HG03139 (cell line): ENCODE measurements around the gene KIF26A.

Source experiments
- ATAC-seq: cut with Tn5 transposase; IDR thresholded peaks from one replicate; pipeline ENCODE4 v1.9.1; 2021; ENCODE audit not compliant: unreplicated experiment

KIF26A gene

GRCh38 chr14:104138098-104138717, at the start of gene KIF26A:
KIF26A (plus strand) TSS chr14:104138587; CDS start chr14:104138723, 136 bp downstream.
- ATAC-seq = no peak

DNA sequence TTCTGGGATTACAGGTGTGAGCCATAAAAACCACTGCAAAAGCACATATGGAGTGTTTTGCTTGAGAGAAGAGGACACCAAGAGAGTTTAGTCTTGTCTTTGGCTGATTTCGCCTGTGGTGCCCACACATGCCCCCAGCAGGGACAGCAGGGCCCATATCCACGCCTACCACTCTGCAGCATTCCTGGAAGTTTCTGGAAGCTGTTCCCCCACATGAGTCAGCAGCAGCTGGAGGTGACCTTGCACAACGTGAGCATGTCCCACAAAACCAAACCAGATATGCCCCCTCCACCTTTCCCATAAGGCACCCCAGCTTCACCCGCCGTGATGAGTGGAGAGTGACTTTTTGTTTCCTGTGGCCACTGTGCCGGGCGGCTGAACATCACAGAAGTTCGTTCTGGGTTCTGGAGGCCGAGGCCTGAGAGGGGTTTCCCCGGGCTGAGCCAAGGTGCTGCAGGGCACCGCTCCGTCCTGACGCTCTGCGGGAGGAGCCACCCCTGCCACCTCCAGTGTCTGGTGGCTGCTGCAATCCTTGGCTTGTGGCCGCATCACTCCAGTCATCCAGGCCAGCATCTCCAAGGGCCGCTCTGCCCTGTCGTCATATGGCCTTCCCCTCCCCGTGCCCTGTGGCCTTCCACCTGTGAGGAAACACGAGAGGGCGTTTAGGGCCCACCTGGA, 48.2 kb upstream of the KIF26A start:
- no peak for ATAC-seq

- no peak for ATAC-seq
Measured at GRCh38 chr14:104091061-104091926, 47.1 kb upstream of the KIF26A start.

DNA sequence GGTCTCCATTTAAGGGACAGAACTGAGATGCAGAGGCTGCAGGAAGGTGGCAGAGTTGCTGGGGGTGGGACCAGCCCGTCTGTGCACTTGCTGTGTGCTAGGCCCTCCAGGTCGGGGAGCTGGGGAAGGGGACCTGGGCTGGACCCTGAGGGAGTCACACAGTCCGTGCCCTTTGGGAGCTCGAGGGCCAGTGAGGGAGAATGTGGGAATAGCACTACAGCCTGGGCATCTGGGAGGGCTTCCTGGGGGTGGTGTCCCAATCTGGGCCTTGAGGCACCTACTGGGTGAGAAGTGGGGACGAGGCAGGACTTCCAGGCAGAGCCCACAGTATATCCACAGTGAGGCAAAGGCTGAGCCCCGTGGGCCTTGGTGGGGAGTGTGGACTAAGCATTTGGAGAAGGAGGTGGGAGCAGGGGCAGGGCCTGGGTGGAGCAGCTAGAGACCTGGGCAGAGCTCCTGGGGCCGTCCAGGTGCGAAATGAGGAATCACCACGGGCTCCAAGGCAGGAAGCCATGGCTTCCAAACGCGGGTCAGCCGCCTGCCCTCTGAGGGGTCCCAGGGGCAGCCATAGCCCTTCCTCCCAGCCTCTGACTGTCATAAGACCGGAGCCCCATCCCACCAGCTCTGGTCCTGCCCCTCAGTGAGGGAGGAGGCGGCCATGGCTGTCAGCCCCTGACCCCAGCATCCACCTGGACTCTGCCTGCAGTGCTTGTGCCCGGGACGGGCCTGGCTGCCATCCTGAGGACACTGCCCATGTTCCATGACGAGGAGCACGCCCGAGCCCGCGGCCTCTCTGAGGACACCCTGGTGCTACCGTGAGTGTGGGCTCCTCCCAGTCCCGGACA, 46.2 kb upstream of the KIF26A start:
- no peak for ATAC-seq

DNA sequence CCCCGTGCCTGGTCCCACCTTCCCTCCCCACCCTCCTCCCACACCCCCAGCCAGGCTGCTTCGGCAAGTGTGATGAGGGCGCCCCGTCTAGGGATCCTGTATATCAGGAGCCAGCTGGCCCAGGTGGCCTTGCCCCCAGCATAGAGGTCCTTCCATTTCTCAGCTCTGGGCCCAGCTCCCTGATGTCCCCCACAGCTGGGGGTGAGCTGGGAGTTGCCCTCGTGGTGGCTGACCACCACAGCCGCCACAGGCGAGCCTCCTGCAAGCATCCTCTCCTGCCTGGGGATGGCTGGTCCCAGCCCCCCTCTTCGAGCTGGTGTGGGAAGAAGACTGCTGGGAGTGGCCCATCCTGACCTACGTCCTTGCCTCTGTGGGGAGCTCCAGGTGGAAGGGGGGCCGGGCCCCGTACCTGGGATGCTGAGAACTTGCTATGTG, 45.4 kb upstream of the KIF26A start:
- ATAC-seq = no peak

DNA sequence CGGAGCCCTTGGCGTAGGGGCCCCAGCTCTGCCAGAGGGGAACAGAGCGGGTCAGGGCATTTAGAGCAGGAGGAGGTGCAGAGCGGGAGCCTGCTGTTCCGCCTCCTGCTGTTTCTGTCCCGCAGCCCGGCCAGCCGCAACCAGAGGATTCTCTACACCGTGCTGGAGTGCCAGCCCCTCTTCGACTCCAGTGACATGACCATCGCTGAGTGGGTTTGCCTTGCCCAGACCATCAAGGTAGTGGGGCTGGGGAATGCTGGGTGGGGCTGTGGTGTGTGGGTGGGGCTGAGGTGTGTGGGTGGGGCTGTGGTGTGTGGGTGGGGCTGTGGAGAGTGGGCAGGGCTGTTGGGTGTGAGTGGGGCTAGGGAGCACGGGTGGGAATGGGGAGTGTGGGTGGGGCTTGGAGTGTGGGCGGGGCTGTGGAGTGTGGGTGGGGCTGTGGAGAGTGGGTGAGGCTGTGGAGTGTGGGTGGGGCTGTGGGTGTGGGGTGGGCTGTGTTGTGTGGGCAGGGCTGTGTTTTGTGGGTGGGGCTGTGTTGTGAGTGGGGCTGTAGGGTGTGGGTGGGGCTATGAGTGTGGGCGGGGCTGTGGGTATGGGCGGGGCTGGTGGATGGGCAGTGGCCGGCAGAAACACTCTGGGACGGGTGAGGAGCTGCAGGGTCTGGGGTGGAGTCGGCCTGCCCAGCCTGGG, 44.9 kb upstream of the KIF26A start:
- ATAC-seq = no peak

DNA sequence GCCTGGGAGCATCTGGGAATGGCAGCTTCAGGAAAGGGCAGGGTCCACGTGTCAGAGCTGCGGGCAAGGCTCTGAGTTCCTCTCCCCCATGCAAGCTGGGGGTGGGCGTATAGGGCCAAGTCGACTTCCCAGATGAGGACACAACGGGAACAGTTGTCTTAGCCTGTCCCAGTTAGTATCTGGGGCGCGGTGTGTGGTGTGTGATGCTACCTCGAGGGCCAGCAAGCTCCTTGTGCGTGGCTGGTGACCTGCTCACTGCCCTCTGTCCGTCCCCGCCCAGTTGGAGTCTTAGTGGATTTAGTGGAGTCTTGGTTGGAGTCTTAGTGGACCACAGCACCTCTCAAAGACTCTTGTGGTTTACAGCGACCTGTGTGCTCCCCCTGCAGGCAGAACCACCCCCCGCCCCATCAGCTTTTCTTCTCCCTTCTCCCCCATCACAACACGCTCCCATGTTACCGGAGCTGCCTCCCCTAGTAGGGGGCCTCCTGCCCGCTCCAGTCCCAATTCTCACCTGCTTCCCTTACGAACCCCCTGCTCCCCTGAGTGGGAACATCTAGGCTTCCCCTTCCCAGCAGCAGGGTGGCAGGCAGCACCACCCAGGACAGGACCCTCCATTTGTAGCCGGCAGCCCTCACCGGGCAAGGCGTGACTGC, 44.2 kb upstream of the KIF26A start:
- ATAC-seq = no peak

- no peak for ATAC-seq
Measured at GRCh38 chr14:104094709-104095425, 43.5 kb upstream of the KIF26A start.

DNA sequence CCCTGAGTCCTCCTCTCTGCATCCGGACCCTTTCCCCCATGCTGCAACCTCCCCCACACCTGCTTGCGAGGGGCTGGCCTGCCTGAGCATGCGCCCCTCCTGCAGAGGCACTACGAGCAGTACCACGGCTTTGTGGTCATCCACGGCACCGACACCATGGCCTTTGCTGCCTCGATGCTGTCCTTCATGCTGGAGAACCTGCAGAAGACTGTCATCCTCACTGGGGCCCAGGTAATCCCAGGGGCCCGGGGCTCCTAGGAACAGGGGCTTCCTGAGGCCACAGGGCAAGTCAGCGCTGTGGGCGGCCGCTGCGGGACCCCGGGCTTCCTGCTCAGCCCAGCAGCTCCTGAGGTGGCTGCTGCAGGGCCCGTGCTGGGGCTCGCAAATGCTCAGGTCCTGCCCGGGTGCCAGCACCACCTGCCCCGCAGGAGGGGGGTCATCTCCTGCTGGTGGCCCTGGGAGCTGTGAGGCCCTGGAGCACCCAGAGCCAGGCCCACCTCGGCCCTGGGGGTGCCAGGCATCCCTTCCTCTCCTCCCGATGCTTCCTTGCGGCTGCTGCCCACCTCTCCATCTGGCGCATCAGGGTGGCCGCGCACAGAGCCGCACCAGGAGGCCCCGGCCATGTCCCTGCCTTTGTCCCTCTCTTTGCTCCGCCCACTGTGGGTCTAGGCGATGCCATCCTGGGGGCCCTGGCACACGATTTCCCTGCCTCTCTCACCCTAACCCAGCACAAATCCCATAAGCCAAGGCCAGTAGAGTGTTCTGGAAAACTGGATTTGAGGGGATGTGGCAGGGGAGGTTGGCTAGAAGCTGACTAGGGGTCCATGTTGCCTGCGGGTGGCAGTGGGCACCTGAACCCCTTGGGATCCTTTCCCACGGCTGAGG, 42.7 kb upstream of the KIF26A start:
- no peak for ATAC-seq

DNA sequence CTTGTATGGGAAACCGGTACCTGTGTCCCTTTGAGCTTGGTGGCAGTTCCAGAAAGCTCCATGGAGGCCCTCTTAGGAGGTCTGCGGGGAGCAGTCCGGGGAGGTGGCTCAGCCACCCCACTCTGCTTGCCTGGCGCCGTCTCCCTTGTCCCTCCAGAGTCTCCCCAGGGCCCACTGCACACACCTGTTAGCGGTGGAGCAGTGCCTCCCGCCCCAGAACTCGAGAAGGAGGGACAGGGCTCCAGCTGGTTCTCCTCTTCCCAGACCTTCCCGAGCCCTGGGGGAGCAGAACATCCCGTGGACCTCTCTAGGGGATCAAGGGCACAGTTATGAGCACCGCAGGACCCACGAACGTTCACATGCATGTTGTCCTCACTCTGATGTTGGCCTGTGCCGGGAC, 42.1 kb upstream of the KIF26A start:
- ATAC-seq = no peak

- ATAC-seq = no peak
Measured at GRCh38 chr14:104096751-104097700, 41.4 kb upstream of the KIF26A start.

- no peak for ATAC-seq
Measured at GRCh38 chr14:104098272-104099095, 39.9 kb upstream of the KIF26A start.

DNA sequence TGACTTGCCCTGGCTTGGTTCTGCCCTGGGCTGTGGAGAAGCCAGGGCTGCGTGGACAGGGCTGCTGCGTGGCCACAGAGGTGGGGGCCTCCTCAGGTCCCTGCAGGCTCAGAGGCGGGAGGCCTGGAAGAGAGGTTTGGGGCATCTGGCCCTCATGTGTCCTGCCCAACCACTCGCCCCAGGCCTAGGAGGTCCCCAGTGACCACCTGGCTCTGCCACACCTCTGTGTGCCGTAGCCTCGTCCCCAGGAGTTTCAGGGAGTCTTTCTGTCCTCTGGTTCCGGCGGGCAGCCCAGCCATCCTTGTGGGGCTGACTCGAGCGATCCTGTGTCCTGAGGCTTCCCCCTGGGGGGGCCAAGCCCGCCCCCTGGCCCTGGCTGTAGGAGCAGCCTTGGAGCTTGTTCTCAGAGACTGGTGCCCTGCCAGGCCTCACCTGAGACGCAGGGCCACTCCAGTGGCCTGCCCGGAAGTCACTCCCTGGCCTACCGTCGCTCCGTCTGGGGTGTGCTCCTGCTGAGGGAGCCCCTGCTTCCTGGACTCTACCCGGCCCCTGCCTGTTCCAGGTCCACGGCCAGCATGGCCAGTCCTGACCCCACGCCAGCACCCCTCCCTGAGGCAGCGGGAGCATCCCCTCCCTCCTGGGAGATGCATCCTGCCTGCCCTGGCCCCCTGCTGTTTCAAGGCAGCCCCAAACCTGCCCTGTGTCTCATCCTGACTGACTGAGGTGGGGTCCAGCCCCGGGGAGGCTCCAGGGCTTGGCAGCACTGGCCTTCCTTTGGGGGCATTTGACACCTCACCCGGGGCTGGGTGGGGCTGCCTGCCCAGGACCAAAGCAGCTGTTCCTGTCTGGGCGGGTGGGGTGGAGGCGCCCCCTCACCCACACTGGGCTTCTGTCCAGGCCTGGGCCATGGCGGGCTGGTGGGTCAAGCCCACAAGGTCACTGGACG, 39.0 kb upstream of the KIF26A start:
- no peak for ATAC-seq

- no peak for ATAC-seq
Measured at GRCh38 chr14:104100171-104101085, 38.0 kb upstream of the KIF26A start.
